DND-41 (cell line): Measurements from ENCODE around the gene KLHDC8B.
A peak's percentile ranks its signal among the peaks of the same experiment; 100 is the strongest.
"Not testable (repeated sequence)": the region's sequence is repeated elsewhere in the genome, so short reads cannot be mapped to it uniquely, and the experiment has no call there.

ENCODE experiments used
- ATAC-seq: fragments of 200-7000 bp; cut with Tn5 transposase; 3 replicates; pipeline ENCODE4 v1.9.1; 2021; ENCODE audit warnings: low read depth; ENCODE audit not compliant: insufficient read depth
- DNase-seq: peaks from one replicate; pipeline ENCODE4 v3.0.0-alpha.2; 2020
- H2AFZ ChIP-seq: 2 replicates; pipeline ENCODE4 v1.6.0; 2012; ENCODE audit warnings: low read depth, low read length
- H3K27ac ChIP-seq: 2 replicates; pipeline ENCODE4 v1.5.1; 2012; ENCODE audit warnings: low read length, inconsistent platforms
- H3K27me3 ChIP-seq: fragments of 200-600 bp; sonication (generic); 2 replicates; pipeline ENCODE4 v1.6.0; 2012; ENCODE audit warnings: low read length, mild to moderate bottlenecking, inconsistent platforms; ENCODE audit not compliant: insufficient read depth, poor library complexity
- H3K36me3 ChIP-seq: 2 replicates; pipeline ENCODE4 v1.5.1; 2012; ENCODE audit warnings: low read length, inconsistent platforms; ENCODE audit not compliant: insufficient read depth
- H3K4me1 ChIP-seq: 2 replicates; pipeline ENCODE4 v1.5.1; 2012; ENCODE audit warnings: mild to moderate bottlenecking, low read length; ENCODE audit not compliant: insufficient read depth
- H3K4me2 ChIP-seq: 2 replicates; pipeline ENCODE4 v1.6.0; 2012; ENCODE audit warnings: mild to moderate bottlenecking, moderate library complexity, low read length, inconsistent platforms; ENCODE audit not compliant: insufficient read depth
- H3K4me3 ChIP-seq, 2 experiments: fragments of 200-600 bp in 1 of 2; shearing (Covaris generic) in 1 of 2; 2 replicates each; pipeline ENCODE4 v1.5.1; 2012 to 2016; ENCODE audit warnings: inconsistent platforms in 2 of 2, low read length in 2 of 2, mild to moderate bottlenecking in 2 of 2, low read depth in 1 of 2, moderate library complexity in 1 of 2
- H3K79me2 ChIP-seq: 2 replicates; pipeline ENCODE4 v1.6.0; 2012; ENCODE audit warnings: low read length, inconsistent platforms; ENCODE audit not compliant: insufficient read depth
- H3K9ac ChIP-seq: 2 replicates; pipeline ENCODE4 v1.6.0; 2012; ENCODE audit warnings: low read depth, mild to moderate bottlenecking, inconsistent platforms, low read length, moderate library complexity
- H3K9me3 ChIP-seq: 2 replicates; pipeline ENCODE4 v1.5.1; 2012; ENCODE audit warnings: low read length, moderate library complexity, mild to moderate bottlenecking, inconsistent platforms; ENCODE audit not compliant: insufficient read depth, severe bottlenecking
- H4K20me1 ChIP-seq: 2 replicates; pipeline ENCODE4 v1.6.0; 2012; ENCODE audit warnings: low read length; ENCODE audit not compliant: insufficient read depth
- CTCF ChIP-seq: IDR thresholded peaks from 2 replicates; pipeline ENCODE4 v1.5.1; 2012; ENCODE audit warnings: borderline replicate concordance, low read length, moderate library complexity, mild to moderate bottlenecking; ENCODE audit not compliant: poor library complexity, severe bottlenecking; ENCODE audit errors: extremely low read depth
- EZH2 ChIP-seq: IDR thresholded peaks from 3 replicates; pipeline ENCODE4 v1.6.1; 2012; ENCODE audit warnings: borderline replicate concordance, low read depth, mild to moderate bottlenecking, moderate library complexity, low read length, inconsistent platforms; ENCODE audit not compliant: severe bottlenecking

KLHDC8B gene

DNA sequence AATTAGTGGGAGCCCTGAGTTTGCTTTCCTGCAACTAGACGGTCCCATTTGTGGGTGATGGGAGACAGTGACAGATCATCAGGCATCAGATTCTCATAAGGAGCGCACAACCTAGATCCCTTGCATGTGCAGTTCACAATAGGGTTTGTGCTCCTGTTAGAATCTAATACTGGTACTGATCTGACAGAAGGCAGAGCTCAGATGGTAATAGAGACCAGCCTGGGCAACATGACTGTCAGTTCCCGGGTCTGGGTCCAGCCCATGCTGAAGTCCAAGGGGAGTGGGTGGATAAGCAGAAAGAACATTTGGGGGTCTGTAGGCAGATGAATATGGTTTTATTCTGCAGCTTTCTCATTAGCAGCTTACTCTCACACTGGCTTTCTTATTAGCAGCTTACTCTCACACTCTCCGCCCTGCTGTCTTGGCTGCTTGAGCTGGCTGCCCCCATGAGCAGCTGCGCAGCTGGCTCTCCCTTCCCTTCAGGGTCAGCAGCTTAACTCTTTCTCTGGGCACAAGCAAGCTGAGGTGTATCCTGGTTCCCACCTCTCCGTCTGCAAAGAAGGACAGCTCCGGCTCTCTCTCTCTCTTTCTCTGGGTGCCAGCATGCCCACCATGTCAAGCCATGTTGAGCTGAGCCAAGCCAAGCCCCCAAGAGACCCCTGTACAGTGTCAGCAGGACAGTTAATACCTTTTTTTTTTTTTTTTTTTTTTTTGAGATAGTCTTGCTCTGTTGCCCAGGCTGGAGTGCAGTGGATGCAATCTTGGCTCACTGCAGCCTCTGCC, 46.5 kb downstream of the KLHDC8B start:
- no peaks in the 10 kb centered on the region for H3K27me3 ChIP-seq
- H3K4me3 ChIP-seq, result no peak overlapping the region
- H3K36me3 ChIP-seq, result no peaks in the 10 kb centered on the region
- TF ChIP-seq EZH2 (no peak), CTCF (no peak)
- ATAC-seq (no peak), DNase-seq (no peak)
- H3K4me1 ChIP-seq, result no peaks in the 10 kb centered on the region
- no peaks in the 10 kb centered on the region for H4K20me1 ChIP-seq
- no peak overlapping the region for H3K9ac ChIP-seq
- no peaks in the 10 kb centered on the region for H3K79me2 ChIP-seq
- no peaks in the 10 kb centered on the region for H3K9me3 ChIP-seq
- no peak overlapping the region for H3K4me2 ChIP-seq
- peak overlapping the region; percentile 25; the same call in 1 of the 2 replicates for H2AFZ ChIP-seq
- H3K27ac ChIP-seq, result no peak overlapping the region

DNA sequence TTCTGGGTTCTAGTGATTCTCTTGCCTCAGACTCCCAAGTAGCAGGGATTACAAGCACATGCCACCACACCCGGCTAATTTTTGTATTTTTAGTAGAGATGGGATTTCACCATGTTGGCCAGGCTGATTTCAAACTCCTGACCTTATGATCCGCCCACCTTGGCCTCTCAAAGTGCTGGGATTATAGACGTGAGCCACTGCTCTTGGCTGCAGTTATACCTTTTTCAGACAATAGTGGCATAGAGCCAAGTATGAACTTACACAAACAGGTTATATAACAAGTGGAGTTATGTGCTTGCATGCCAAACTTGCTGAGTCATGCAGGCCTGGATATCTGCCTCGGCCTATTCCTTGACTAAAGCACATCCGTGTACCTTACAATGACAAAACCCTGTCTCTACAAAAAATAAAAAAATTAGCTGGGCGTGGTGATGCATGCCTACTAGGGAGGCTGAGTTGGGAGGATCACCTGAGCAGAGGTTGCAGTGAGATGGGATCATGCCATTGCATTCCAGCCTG, 47.1 kb downstream of the KLHDC8B start:
- not testable (repeated sequence) for H4K20me1 ChIP-seq, H3K27ac ChIP-seq, H3K9me3 ChIP-seq, ATAC-seq, H3K79me2 ChIP-seq, H3K4me1 ChIP-seq, H3K4me3 ChIP-seq, H3K4me2 ChIP-seq, H3K9ac ChIP-seq, H3K36me3 ChIP-seq, H3K27me3 ChIP-seq
- 0 out of 2 replicates have a peak overlapping the region, but pooled peaks have one; percentile 25 for H2AFZ ChIP-seq
- peak; percentile 8 for DNase-seq

DNA sequence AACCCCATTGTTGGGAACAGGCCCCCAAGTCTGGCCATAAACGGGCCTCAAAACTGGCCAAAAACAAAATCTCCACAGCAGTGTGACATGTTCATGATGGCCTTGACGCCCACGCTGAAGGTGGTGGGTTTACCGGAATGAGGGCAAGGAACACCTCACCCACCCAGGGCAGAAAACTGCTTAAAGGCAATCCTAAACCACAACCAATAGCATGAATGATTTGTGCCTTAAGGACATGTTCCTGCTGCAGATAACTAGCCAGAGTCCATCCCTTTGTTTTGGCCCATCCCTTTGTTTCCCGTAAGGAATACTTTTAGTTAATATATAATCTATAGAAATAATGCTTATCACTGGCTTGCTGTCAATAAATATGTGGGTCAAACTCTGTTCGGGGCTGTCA, 47.7 kb downstream of the KLHDC8B start:
- ATAC-seq (no peak), DNase-seq (no peak)
- no peaks in the 10 kb centered on the region for H3K9me3 ChIP-seq
- no peaks in the 10 kb centered on the region for H3K27me3 ChIP-seq
- no peak overlapping the region for H2AFZ ChIP-seq
- no peaks in the 10 kb centered on the region for H3K79me2 ChIP-seq
- H3K4me1 ChIP-seq, result no peaks in the 10 kb centered on the region
- no peak overlapping the region for H3K4me2 ChIP-seq
- no peaks in the 10 kb centered on the region for H3K36me3 ChIP-seq
- H3K27ac ChIP-seq, result no peak overlapping the region
- H3K9ac ChIP-seq, result no peak overlapping the region
- TF ChIP-seq CTCF (no peak), EZH2 (no peak)
- no peaks in the 10 kb centered on the region for H4K20me1 ChIP-seq
- H3K4me3 ChIP-seq, result no peak overlapping the region

- not testable (repeated sequence) for H3K27me3 ChIP-seq, ATAC-seq, H3K27ac ChIP-seq, H4K20me1 ChIP-seq, H3K4me1 ChIP-seq, H3K9ac ChIP-seq, DNase-seq, H3K4me2 ChIP-seq, H3K79me2 ChIP-seq, H3K4me3 ChIP-seq, H2AFZ ChIP-seq, H3K9me3 ChIP-seq, H3K36me3 ChIP-seq
Measured at GRCh38 chr3:49220985-49221563, 49.7 kb downstream of the KLHDC8B start.
